HEK293T (cell line): ENCODE results near the gene OR14I1.

Source experiments
- ARNT ChIP-seq: fragments of 450-650 bp; IDR thresholded peaks from 2 replicates; pipeline ENCODE4 v1.6.1; 2017; ENCODE audit warnings: mild to moderate bottlenecking
- CTBP1 ChIP-seq: fragments of 450-650 bp; IDR thresholded peaks from 2 replicates; pipeline ENCODE4 v1.6.1; 2016; ENCODE audit warnings: borderline replicate concordance
- ELF4 ChIP-seq: fragments of 450-650 bp; IDR thresholded peaks from 2 replicates; pipeline ENCODE4 v1.6.1; 2017; ENCODE audit warnings: antibody characterized with exemption
- FOXA1 ChIP-seq: fragments of 450-650 bp; IDR thresholded peaks from 2 replicates; pipeline ENCODE4 v1.6.1; 2016; ENCODE audit warnings: mild to moderate bottlenecking
- FOXK2 ChIP-seq: fragments of 450-650 bp; IDR thresholded peaks from 2 replicates; pipeline ENCODE4 v1.6.1; 2016; ENCODE audit warnings: mild to moderate bottlenecking
- FOXM1 ChIP-seq: fragments of 450-650 bp; IDR thresholded peaks from 2 replicates; pipeline ENCODE4 v1.6.1; 2017; ENCODE audit warnings: mild to moderate bottlenecking, borderline replicate concordance
- LEF1 ChIP-seq: fragments of 450-650 bp; IDR thresholded peaks from 2 replicates; pipeline ENCODE4 v1.6.1; 2017; ENCODE audit warnings: mild to moderate bottlenecking, borderline replicate concordance
- NFRKB ChIP-seq: fragments of 450-650 bp; IDR thresholded peaks from 2 replicates; pipeline ENCODE4 v1.6.1; 2016; ENCODE audit warnings: mild to moderate bottlenecking, moderate library complexity
- SP1 ChIP-seq: fragments of 450-650 bp; IDR thresholded peaks from 2 replicates; pipeline ENCODE4 v1.6.1; 2017
- SUZ12 ChIP-seq: fragments of 450-650 bp; IDR thresholded peaks from 2 replicates; pipeline ENCODE4 v1.6.1; 2016; ENCODE audit warnings: mild to moderate bottlenecking
- TARDBP ChIP-seq: fragments of 450-650 bp; IDR thresholded peaks from 2 replicates; pipeline ENCODE4 v1.6.1; 2016

DNA sequence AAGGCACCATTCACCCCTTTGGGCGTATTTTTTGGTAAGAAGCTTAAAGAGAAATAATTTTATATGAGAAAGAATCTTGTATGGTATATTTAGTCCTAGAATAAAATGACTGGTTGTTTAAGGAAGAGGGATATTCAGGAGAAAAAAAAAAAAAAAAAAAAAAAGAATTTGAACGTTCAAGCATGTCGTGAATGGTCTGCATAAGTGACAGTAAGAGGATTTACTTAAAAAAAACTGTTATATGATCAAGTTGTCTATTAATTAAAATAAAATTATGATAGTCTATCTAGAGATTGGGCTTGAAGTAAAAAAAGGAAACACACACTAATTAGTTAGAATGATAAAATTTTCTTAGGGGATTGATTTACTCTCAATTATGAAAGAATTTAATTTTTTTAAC lies 11.7 kb upstream of the OR14I1 start:
- TF ChIP-seq NFRKB (no peak), LEF1 (no peak), TARDBP (no peak), SP1 (no peak), FOXK2 (no peak), FOXM1 (no peak), CTBP1 (no peak), FOXA1 (no peak), ARNT (no peak), ELF4 (no peak), SUZ12 (no peak)
